ENCODE results near the gene ACVRL1.

The ACVRL1 gene

DNA sequence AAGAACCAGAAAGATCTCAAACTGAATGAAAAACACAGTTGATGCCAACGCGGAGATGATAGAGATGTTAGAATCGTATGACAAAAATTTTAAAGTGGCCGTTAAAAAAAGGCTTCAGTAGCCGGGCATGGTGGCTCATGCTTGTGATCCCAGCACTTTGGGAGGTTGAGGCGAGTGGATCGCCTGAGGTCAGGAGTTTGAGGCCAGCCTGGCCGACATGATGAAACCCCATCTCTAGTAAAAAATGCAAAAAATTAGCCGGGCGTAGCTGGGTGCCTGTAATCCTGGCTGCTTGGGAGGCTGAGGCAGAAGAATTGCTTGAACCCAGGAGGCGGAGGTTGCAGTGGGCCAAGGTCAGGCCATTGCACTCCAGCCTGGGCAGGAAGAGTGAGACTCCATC, 5.4 kb upstream of the ACVRL1 start:
- Histone ChIP-seq H3K9me3 (ENCODE audit: insufficient read depth, low read depth, low read length) (no peaks in the 10 kb centered on the region), H3K27ac (ENCODE audit: low read length) (no peak overlapping the region), H3K9ac (ENCODE audit: low read depth, low read length) (no peak overlapping the region), H3K27me3 (ENCODE audit: insufficient read depth, low read length) (peaks cover 23% of the 10 kb centered on the region), H3K36me3 (ENCODE audit: insufficient read depth, low read depth, low read length) (no peaks in the 10 kb centered on the region), H3K4me1 (ENCODE audit: insufficient read depth, low read length) (0 out of 2 replicates have a peak, but pooled peaks cover 2% of the 10 kb centered on the region), H3K4me3 (ENCODE audit: low read length) (no peak overlapping the region)

DNA sequence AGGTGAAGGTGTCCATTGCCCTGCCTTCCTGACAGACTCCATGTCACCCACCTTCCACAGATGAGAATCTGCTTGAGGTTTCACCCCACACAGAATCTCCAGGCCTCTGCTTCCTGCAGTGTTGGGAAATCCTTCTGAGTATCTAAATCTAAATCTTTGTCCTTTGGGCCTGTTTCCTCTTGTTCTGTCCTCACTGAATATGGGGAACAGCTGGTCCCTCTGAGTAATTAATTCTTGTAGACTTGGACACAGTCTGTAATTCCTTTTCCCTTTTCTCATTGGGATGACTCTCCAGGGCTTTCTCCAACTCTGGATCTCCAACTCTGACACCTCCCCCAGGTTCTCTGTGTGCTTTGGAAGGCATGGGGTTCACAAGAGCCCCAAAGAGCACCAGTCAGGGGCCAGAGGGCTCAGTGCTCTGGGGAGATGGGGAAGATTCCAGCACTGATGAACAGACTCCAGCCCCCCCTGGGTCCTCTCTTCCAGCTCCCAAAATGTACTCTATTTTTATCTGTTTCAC, 2.3 kb upstream of the ACVRL1 start:
- Histone ChIP-seq H3K4me1 (ENCODE audit: insufficient read depth, low read length) (0 out of 2 replicates have a peak, but pooled peaks cover 2% of the 10 kb centered on the region), H3K27ac (ENCODE audit: low read length) (no peak overlapping the region), H3K9ac (ENCODE audit: low read depth, low read length) (no peak overlapping the region), H3K36me3 (ENCODE audit: insufficient read depth, low read depth, low read length) (no peaks in the 10 kb centered on the region), H3K27me3 (ENCODE audit: insufficient read depth, low read length) (peaks cover 55% of the 10 kb centered on the region), H3K4me3 (ENCODE audit: low read length) (no peak overlapping the region), H3K9me3 (ENCODE audit: insufficient read depth, low read depth, low read length) (no peaks in the 10 kb centered on the region)

DNA sequence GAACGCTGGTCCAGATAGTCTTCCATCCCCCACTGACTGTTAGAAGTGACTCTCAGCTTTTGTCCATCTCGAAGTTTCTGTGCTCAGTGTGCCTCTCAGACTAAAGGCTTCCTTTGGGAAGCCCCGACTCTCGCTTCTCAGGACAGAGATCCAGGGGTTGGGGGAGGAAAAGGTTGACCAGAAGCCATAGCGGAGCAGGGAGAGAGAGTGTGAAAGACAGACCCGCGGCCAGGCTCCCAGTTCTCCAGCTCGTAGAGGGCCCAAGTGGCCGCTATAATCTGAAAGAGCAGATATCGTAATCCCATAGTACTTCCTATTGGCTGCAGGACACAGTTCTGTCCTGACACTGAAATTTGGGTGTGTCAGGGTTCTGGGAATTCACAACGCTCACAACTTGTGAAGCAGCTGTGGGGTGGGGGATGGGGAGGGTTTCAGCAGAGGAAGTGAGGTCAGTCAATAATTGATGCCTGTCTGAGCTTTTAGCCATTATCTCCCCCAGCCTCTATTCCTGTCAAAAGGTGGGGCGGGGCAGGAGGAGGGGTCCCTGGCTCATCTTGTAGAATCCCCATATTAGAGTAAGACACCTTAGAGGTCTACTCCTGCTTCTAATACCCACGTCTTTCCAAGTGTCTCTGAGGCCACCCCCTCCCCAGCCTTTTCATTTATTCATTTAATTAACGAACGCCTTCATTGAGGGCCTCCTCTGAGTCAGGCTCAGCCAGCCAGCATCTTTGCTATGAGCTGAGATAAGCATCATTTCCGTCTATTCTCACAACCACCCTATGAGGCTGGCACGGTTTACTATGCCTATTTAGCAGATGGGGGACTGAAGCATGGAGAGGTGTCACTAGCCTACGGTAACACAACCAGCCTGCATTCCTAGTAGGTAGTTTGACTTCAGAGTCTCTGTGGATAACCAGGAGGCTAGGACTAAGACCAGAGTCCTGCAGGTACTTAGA, 1.6 kb upstream of the ACVRL1 start:
- Histone ChIP-seq H3K9ac (ENCODE audit: low read depth, low read length) (no peak overlapping the region), H3K9me3 (ENCODE audit: insufficient read depth, low read depth, low read length) (no peaks in the 10 kb centered on the region), H3K36me3 (ENCODE audit: insufficient read depth, low read depth, low read length) (no peaks in the 10 kb centered on the region), H3K4me1 (ENCODE audit: insufficient read depth, low read length) (0 out of 2 replicates have a peak, but pooled peaks cover 2% of the 10 kb centered on the region), H3K4me3 (ENCODE audit: low read length) (no peak overlapping the region), H3K27me3 (ENCODE audit: insufficient read depth, low read length) (peaks cover 61% of the 10 kb centered on the region), H3K27ac (ENCODE audit: low read length) (no peak overlapping the region)

DNA sequence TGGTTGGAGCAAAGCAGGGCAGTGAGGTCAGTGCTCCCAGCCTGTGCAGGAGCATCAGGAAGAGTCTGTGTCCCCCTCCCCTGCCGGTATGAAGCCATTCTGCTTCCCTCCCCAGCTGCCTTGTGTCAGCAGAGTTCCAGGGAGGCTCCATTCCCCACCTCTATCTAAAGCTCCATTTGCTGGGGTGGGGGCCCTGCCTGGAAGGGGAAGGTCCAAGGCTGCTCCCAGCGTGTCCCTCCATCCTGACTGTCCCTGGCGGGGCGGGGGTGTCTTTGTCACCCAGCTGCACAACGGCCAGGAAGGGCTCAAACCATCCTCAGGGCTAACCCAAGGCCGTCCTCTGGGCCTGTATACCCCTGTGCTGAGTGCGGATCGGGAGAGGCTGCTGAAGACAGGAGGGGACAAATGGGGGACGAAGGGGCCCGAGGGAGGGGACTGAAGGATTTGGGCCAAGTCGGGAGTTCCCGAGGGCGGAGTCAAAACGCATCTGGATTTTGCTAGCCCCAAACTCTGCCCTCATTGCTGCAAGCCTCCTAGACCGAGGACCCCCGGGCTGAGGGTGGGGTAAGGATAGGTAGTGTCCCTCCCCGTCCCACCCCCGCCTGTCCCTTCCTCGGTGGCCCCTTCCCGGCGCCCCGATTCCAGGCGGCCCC, 748 bp upstream of the ACVRL1 start:
- Histone ChIP-seq H3K36me3 (ENCODE audit: insufficient read depth, low read depth, low read length) (no peaks in the 10 kb centered on the region), H3K27ac (ENCODE audit: low read length) (no peak overlapping the region), H3K27me3 (ENCODE audit: insufficient read depth, low read length) (peaks cover 61% of the 10 kb centered on the region)

DNA sequence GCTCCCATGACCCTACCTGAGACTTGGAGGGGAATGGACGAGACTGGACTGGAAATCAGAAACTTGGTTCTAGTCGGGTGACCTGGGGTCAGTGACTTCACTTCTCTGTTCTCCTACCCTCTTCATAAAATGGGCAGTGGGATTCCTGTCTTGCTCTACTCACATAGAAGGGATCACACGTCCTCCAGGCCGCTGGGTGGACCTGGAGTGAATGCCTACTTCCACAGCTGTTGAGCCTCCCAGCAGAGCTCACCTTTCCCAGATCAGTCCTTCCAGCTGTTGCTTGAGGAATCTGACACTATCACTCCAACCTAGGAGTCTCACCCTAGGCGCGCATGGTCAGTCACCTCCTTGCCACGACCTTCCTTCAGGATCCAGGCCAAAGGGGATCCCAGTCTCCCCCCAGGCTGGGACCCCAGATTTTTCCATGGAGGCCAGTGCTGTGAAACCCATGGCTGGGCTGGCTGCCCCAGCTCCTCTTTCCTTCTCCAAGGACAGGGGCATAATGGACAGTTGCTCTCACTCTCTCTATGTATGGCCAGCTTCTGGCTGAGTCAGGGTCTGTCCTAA, 637 bp downstream of the ACVRL1 start:
- Histone ChIP-seq H3K9ac (ENCODE audit: low read depth, low read length) (no peak overlapping the region), H3K27me3 (ENCODE audit: insufficient read depth, low read length) (peaks cover 61% of the 10 kb centered on the region), H3K36me3 (ENCODE audit: insufficient read depth, low read depth, low read length) (no peaks in the 10 kb centered on the region), H3K4me3 (ENCODE audit: low read length) (peak overlapping the region; percentile 61; the same call in 1 of the 2 replicates), H3K4me1 (ENCODE audit: insufficient read depth, low read length) (0 out of 2 replicates have a peak, but pooled peaks cover 2% of the 10 kb centered on the region), H3K9me3 (ENCODE audit: insufficient read depth, low read depth, low read length) (no peaks in the 10 kb centered on the region), H3K27ac (ENCODE audit: low read length) (no peak overlapping the region)

More for the DNA sequence above, 748 bp upstream of the ACVRL1 start:
- no peaks in the 10 kb centered on the region for H3K9me3 ChIP-seq (ENCODE audit: insufficient read depth, low read depth, low read length)
- 0 out of 2 replicates have a peak, but pooled peaks cover 2% of the 10 kb centered on the region for H3K4me1 ChIP-seq (ENCODE audit: insufficient read depth, low read length)
- peak overlapping the region; percentile 61; the same call in 1 of the 2 replicates for H3K4me3 ChIP-seq (ENCODE audit: low read length)
- no peak overlapping the region for H3K9ac ChIP-seq (ENCODE audit: low read depth, low read length)

DNA sequence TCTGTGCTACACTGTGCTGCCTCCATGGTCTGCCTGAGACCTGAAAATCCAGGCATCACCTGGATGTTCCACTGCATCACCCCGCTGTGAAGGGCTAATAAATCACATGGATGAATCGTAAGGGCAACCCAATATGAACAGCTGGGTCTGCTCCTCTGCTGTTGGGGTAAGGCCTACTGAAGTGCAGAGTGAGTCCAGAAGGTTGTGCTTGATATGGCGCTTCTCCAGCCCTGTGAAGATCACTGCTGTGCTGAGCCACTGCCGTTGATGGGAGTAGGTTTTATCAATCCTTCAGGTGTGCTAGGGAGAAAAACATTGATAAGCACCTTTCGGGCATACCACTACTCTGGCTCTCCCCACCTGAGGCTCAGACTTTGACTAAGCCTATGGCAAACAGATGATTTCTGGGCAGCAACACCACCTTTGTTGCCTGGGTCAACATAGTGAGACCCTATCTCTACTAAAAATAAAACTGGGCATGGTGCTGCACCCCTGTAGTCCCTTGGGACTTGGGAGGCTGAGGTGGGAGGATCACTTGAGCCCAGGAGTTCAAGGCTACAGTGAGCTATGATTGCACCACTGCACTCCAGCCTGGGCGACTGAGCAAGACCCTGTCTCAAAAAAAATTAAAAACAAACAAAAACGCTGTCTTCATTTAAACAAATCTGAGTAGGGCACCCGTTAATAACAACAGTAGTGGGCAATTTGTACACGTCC, 1.7 kb downstream of the ACVRL1 start:
- no peak overlapping the region for H3K4me3 ChIP-seq (ENCODE audit: low read length)
- H3K27me3 ChIP-seq (ENCODE audit: insufficient read depth, low read length), result peaks cover 61% of the 10 kb centered on the region
- no peak overlapping the region for H3K9ac ChIP-seq (ENCODE audit: low read depth, low read length)
- no peaks in the 10 kb centered on the region for H3K9me3 ChIP-seq (ENCODE audit: insufficient read depth, low read depth, low read length)
- 0 out of 2 replicates have a peak, but pooled peaks cover 2% of the 10 kb centered on the region for H3K4me1 ChIP-seq (ENCODE audit: insufficient read depth, low read length)
- no peaks in the 10 kb centered on the region for H3K36me3 ChIP-seq (ENCODE audit: insufficient read depth, low read depth, low read length)
- no peak overlapping the region for H3K27ac ChIP-seq (ENCODE audit: low read length)

DNA sequence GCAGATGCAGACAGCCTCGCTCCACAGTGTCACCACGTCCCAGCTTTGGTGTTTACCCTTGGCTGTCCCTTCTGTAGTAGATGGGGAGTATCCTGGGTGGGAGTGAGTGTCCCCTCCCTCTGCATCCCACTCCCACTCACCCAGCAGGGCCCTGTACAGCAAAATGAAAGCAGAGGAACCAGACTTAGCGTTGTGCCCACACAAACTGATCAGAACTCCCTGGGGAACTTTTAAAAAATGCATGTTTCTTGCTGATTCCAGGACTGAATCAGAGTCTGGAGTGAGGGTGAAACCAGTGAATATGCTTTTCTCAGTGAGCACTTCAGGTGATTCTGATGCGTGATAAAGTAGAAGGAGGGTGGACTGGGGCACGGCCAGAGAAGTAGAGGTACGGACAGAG, 2.9 kb downstream of the ACVRL1 start:
- Histone ChIP-seq H3K9ac (ENCODE audit: low read depth, low read length) (no peak overlapping the region), H3K9me3 (ENCODE audit: insufficient read depth, low read depth, low read length) (no peaks in the 10 kb centered on the region), H3K4me3 (ENCODE audit: low read length) (no peak overlapping the region), H3K36me3 (ENCODE audit: insufficient read depth, low read depth, low read length) (no peaks in the 10 kb centered on the region), H3K27ac (ENCODE audit: low read length) (no peak overlapping the region), H3K4me1 (ENCODE audit: insufficient read depth, low read length) (0 out of 2 replicates have a peak, but pooled peaks cover 2% of the 10 kb centered on the region), H3K27me3 (ENCODE audit: insufficient read depth, low read length) (peaks cover 55% of the 10 kb centered on the region)

DNA sequence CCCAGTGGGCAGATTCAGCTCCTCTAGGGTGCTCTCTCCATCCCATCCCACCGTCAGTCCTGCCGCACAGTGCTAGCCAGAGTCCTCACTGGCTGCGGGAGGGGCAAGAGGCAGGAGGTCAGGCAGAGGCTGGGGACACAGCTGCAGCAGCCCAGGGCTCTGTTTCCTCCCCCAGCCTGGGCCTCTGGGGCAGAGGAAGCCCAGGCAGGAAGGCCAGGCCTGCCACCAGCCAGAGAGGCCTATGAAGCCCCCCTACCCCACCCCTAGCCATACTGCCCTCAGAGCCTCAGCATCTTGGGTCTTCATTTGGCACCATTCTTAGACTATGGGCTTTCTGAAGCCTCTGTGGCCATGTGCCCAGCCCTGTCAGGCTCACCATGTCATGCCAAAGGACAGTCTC, 3.4 kb downstream of the ACVRL1 start:
- Histone ChIP-seq H3K27ac (ENCODE audit: low read length) (no peak overlapping the region), H3K36me3 (ENCODE audit: insufficient read depth, low read depth, low read length) (no peaks in the 10 kb centered on the region), H3K9me3 (ENCODE audit: insufficient read depth, low read depth, low read length) (no peaks in the 10 kb centered on the region), H3K4me3 (ENCODE audit: low read length) (no peak overlapping the region), H3K9ac (ENCODE audit: low read depth, low read length) (no peak overlapping the region), H3K27me3 (ENCODE audit: insufficient read depth, low read length) (peaks cover 50% of the 10 kb centered on the region), H3K4me1 (ENCODE audit: insufficient read depth, low read length) (0 out of 2 replicates have a peak, but pooled peaks cover 2% of the 10 kb centered on the region)

DNA sequence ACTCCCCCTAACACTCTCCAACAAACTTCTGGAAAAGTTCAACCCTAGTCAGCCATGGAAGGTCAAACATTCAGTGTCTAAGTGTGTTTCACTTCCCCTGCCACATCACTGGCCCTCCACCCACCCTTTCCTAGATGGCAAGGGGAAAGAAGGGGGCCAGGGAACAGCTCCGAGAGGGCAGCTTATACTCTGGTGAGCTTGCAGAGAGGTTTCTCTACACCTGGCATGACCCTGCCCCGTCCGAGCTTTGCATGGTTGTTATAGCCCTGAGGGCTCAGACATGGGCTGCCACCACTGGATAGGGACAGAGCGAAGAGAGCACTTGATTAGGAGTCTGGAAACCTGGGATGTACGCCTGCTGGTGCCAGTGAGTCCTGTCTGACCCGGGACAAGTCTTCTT, 4.0 kb downstream of the ACVRL1 start:
- Histone ChIP-seq H3K27ac (ENCODE audit: low read length) (no peak overlapping the region), H3K4me3 (ENCODE audit: low read length) (no peak overlapping the region), H3K36me3 (ENCODE audit: insufficient read depth, low read depth, low read length) (no peaks in the 10 kb centered on the region), H3K27me3 (ENCODE audit: insufficient read depth, low read length) (peaks cover 44% of the 10 kb centered on the region), H3K4me1 (ENCODE audit: insufficient read depth, low read length) (0 out of 2 replicates have a peak, but pooled peaks cover under 1% of the 10 kb centered on the region), H3K9me3 (ENCODE audit: insufficient read depth, low read depth, low read length) (no peaks in the 10 kb centered on the region), H3K9ac (ENCODE audit: low read depth, low read length) (no peak overlapping the region)

DNA sequence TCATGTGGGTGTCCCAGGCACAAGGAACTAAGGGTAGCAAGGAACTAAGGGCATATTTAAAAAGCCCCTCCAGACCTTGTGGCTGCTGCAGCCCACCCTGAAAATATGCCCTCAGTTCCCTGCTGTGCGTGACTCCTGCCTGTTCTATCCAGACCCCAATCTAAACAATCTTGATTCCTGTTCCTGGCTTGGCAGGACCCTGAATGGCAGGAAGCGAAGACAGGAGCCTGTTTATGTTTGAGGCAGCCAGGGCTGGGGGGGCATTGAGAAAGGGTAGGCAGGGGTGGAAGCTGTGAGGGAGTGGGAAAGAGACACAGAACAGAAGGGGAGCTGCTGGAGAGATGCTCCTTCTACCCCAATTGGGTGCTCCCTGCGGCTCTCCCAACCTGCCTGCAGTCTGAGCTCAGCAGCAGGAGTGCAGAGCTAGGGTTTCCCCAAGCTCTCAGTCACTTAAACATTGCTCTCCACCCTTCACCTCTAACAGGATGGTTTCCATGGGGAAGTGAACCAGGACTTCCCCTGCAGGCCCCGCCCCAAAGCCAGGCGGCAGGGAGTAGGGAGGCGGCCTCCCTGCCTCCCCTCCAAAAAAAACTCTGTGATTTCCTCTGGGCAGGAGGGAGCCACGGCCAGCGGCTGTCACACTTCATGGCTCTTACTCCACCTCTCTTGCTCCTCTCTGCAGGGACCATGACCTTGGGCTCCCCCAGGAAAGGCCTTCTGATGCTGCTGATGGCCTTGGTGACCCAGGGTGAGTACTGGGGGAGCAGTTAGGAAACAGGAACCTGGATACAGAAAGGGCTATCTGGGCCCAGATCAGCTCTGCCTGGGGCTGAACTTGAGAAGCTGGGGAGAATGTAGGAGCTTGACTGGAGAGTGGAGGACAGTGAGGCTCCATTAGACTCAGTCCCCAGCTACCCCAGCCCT, 4.7 kb downstream of the ACVRL1 start:
- H3K9ac ChIP-seq (ENCODE audit: low read depth, low read length), result no peak overlapping the region
- H3K36me3 ChIP-seq (ENCODE audit: insufficient read depth, low read depth, low read length), result no peaks in the 10 kb centered on the region
- no peaks in the 10 kb centered on the region for H3K9me3 ChIP-seq (ENCODE audit: insufficient read depth, low read depth, low read length)
- no peaks in the 10 kb centered on the region for H3K4me1 ChIP-seq (ENCODE audit: insufficient read depth, low read length)
- H3K4me3 ChIP-seq (ENCODE audit: low read length), result no peak overlapping the region
- no peak overlapping the region for H3K27ac ChIP-seq (ENCODE audit: low read length)
- peaks cover 36% of the 10 kb centered on the region for H3K27me3 ChIP-seq (ENCODE audit: insufficient read depth, low read length)

Data from iPS-20b (cell line).